Measurements from ENCODE around the gene SLC13A2. TPM values are rescaled to one million over a fixed set of nuclear protein-coding genes. Genes with fewer than 3 reads are reported as not detected.
A peak's percentile ranks its signal among the peaks of the same experiment; 100 is the strongest.
"Not testable (repeated sequence)": the region's sequence is repeated elsewhere in the genome, so short reads cannot be mapped to it uniquely, and the experiment has no call there.

SLC13A2 gene
- not detected for polyA plus RNA-seq (2013, experiment 1 of 2)
- not detected for polyA plus RNA-seq (2013, experiment 2 of 2)

DNA sequence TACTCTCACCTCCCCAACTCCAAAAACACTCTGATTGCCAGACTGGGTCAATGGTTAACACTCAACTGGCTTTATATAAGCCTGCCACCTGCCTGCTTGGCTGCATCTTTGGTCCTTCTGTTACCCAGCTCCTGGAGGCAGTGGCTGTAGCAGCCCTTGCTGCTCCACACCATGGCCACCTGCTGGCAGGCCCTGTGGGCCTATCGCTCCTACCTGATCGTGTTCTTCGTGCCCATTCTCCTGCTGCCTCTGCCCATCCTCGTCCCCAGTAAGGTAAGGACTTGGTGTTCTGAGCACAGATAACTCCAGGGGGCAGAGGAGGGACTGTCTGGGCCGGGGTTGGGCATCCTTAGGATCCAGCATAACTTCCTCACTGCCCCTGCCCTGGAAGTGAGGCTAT lies at the start of gene SLC13A2:
SLC13A2 (plus strand) TSS at position 103 of the 400 bp plus-strand sequence; CDS start at position 172, 69 bp downstream.
- Histone ChIP-seq H3K56ac (ENCODE audit: low read length) (no peak within 1 kb of the TSS), H4K5ac (ENCODE audit: low read length) (no peak within 1 kb of the TSS), H2BK5ac (ENCODE audit: low read length) (no peak within 1 kb of the TSS), H3K23ac (ENCODE audit: low read length) (no peak within 1 kb of the TSS), H4K8ac (ENCODE audit: low read depth, low read length) (no peak within 1 kb of the TSS), H3K18ac (ENCODE audit: low read length) (no peak within 1 kb of the TSS), H3K27ac (ENCODE audit: low read depth, low read length) (no peak within 1 kb of the TSS), H3K27me3 (ENCODE audit: insufficient read depth, low read length, poor library complexity) (no peaks in the 10 kb centered on the region), H3K9ac (ENCODE audit: low read length) (no peak within 1 kb of the TSS), H3K4ac (ENCODE audit: low read depth, low read length) (no peak within 1 kb of the TSS), H3K79me1 (ENCODE audit: low read length) (no peaks in the 10 kb centered on the region), H2AK5ac (ENCODE audit: low read length) (no peak within 1 kb of the TSS), H3K4me1 (ENCODE audit: control insufficient read depth, low read depth, low read length) (no peaks in the 10 kb centered on the region), H3K4me2 (ENCODE audit: low read length) (no peak within 1 kb of the TSS), H3K4me3 (ENCODE audit: low read length) (no peak within 1 kb of the TSS), H2BK15ac (replicated peaks; ENCODE audit: low read depth) (no peak within 1 kb of the TSS), H3K36me3 (ENCODE audit: control insufficient read depth, insufficient read depth, low read length) (no peaks in the 10 kb centered on the region), H3K79me2 (ENCODE audit: control insufficient read depth, insufficient read depth, low read length) (no peaks in the 10 kb centered on the region), H2BK120ac (ENCODE audit: low read depth, low read length) (no peak within 1 kb of the TSS)
- DNase-seq = no peak
- no CpG with 5 or more reads among the region's 5 CpGs for WGBS (ENCODE audit: extremely low coverage, insufficient coverage, low lambda C conversion rate)

GRCh38 chr17:28425206-28425605 lies 48.2 kb upstream of the SLC13A2 start:
- H3K27me3 ChIP-seq (ENCODE audit: insufficient read depth, low read length, poor library complexity) = no peaks in the 10 kb centered on the region
- no peak overlapping the region for H3K27ac ChIP-seq (ENCODE audit: low read depth, low read length)
- H2BK5ac ChIP-seq (ENCODE audit: low read length) = no peak overlapping the region
- no peak overlapping the region for H2BK15ac ChIP-seq (replicated peaks; ENCODE audit: low read depth)
- no peak overlapping the region for H4K8ac ChIP-seq (ENCODE audit: low read depth, low read length)
- no peak overlapping the region for H3K23ac ChIP-seq (ENCODE audit: low read length)
- no peak for DNase-seq
- no peak overlapping the region for H3K56ac ChIP-seq (ENCODE audit: low read length)
- H2BK120ac ChIP-seq (ENCODE audit: low read depth, low read length) = no peak overlapping the region
- H3K9ac ChIP-seq (ENCODE audit: low read length) = no peak overlapping the region
- H2AK5ac ChIP-seq (ENCODE audit: low read length) = no peak overlapping the region
- no peaks in the 10 kb centered on the region for H3K79me2 ChIP-seq (ENCODE audit: control insufficient read depth, insufficient read depth, low read length)
- no peaks in the 10 kb centered on the region for H3K4me1 ChIP-seq (ENCODE audit: control insufficient read depth, low read depth, low read length)
- no peaks in the 10 kb centered on the region for H3K79me1 ChIP-seq (ENCODE audit: low read length)
- H3K4me3 ChIP-seq (ENCODE audit: low read length) = no peak overlapping the region
- H3K36me3 ChIP-seq (ENCODE audit: control insufficient read depth, insufficient read depth, low read length) = no peaks in the 10 kb centered on the region
- H3K18ac ChIP-seq (ENCODE audit: low read length) = no peak overlapping the region
- WGBS (ENCODE audit: extremely low coverage, insufficient coverage, low lambda C conversion rate) = no CpG with 5 or more reads among the region's 13 CpGs
- H3K4ac ChIP-seq (ENCODE audit: low read depth, low read length) = no peak overlapping the region
- H3K4me2 ChIP-seq (ENCODE audit: low read length) = no peak overlapping the region
- H4K5ac ChIP-seq (ENCODE audit: low read length) = no peak overlapping the region

GRCh38 chr17:28426081-28426519 lies 47.3 kb upstream of the SLC13A2 start:
- no CpG with 5 or more reads among the region's 9 CpGs for WGBS (ENCODE audit: extremely low coverage, insufficient coverage, low lambda C conversion rate)
- no peak overlapping the region for H3K9ac ChIP-seq (ENCODE audit: low read length)
- H3K79me2 ChIP-seq (ENCODE audit: control insufficient read depth, insufficient read depth, low read length) = no peaks in the 10 kb centered on the region
- no peak overlapping the region for H3K18ac ChIP-seq (ENCODE audit: low read length)
- DNase-seq = peak; percentile 64
- no peaks in the 10 kb centered on the region for H3K4me1 ChIP-seq (ENCODE audit: control insufficient read depth, low read depth, low read length)
- no peaks in the 10 kb centered on the region for H3K79me1 ChIP-seq (ENCODE audit: low read length)
- no peak overlapping the region for H2BK120ac ChIP-seq (ENCODE audit: low read depth, low read length)
- no peak overlapping the region for H3K4me3 ChIP-seq (ENCODE audit: low read length)
- no peak overlapping the region for H3K4ac ChIP-seq (ENCODE audit: low read depth, low read length)
- no peaks in the 10 kb centered on the region for H3K27me3 ChIP-seq (ENCODE audit: insufficient read depth, low read length, poor library complexity)
- H4K5ac ChIP-seq (ENCODE audit: low read length) = no peak overlapping the region
- no peak overlapping the region for H2BK15ac ChIP-seq (replicated peaks; ENCODE audit: low read depth)
- no peak overlapping the region for H4K8ac ChIP-seq (ENCODE audit: low read depth, low read length)
- H3K36me3 ChIP-seq (ENCODE audit: control insufficient read depth, insufficient read depth, low read length) = no peaks in the 10 kb centered on the region
- H2BK5ac ChIP-seq (ENCODE audit: low read length) = no peak overlapping the region
- H3K4me2 ChIP-seq (ENCODE audit: low read length) = no peak overlapping the region
- no peak overlapping the region for H3K56ac ChIP-seq (ENCODE audit: low read length)
- no peak overlapping the region for H2AK5ac ChIP-seq (ENCODE audit: low read length)
- no peak overlapping the region for H3K23ac ChIP-seq (ENCODE audit: low read length)
- no peak overlapping the region for H3K27ac ChIP-seq (ENCODE audit: low read depth, low read length)

GRCh38 chr17:28427371-28427770 lies 46.1 kb upstream of the SLC13A2 start:
- H4K8ac ChIP-seq (ENCODE audit: low read depth, low read length) = no peak overlapping the region
- H3K27me3 ChIP-seq (ENCODE audit: insufficient read depth, low read length, poor library complexity) = no peaks in the 10 kb centered on the region
- H3K9ac ChIP-seq (ENCODE audit: low read length) = no peak overlapping the region
- no peak overlapping the region for H3K18ac ChIP-seq (ENCODE audit: low read length)
- no peak overlapping the region for H2BK15ac ChIP-seq (replicated peaks; ENCODE audit: low read depth)
- no peak overlapping the region for H4K5ac ChIP-seq (ENCODE audit: low read length)
- no peaks in the 10 kb centered on the region for H3K79me2 ChIP-seq (ENCODE audit: control insufficient read depth, insufficient read depth, low read length)
- H2BK5ac ChIP-seq (ENCODE audit: low read length) = no peak overlapping the region
- DNase-seq = no peak
- H3K79me1 ChIP-seq (ENCODE audit: low read length) = no peaks in the 10 kb centered on the region
- H3K56ac ChIP-seq (ENCODE audit: low read length) = no peak overlapping the region
- no peaks in the 10 kb centered on the region for H3K4me1 ChIP-seq (ENCODE audit: control insufficient read depth, low read depth, low read length)
- no peak overlapping the region for H3K4me2 ChIP-seq (ENCODE audit: low read length)
- no peak overlapping the region for H2BK120ac ChIP-seq (ENCODE audit: low read depth, low read length)
- no peak overlapping the region for H3K4ac ChIP-seq (ENCODE audit: low read depth, low read length)
- no peak overlapping the region for H3K23ac ChIP-seq (ENCODE audit: low read length)
- H3K4me3 ChIP-seq (ENCODE audit: low read length) = no peak overlapping the region
- no peak overlapping the region for H3K27ac ChIP-seq (ENCODE audit: low read depth, low read length)
- H3K36me3 ChIP-seq (ENCODE audit: control insufficient read depth, insufficient read depth, low read length) = no peaks in the 10 kb centered on the region
- H2AK5ac ChIP-seq (ENCODE audit: low read length) = no peak overlapping the region
- WGBS (ENCODE audit: extremely low coverage, insufficient coverage, low lambda C conversion rate) = no CpG with 5 or more reads among the region's 5 CpGs

DNA sequence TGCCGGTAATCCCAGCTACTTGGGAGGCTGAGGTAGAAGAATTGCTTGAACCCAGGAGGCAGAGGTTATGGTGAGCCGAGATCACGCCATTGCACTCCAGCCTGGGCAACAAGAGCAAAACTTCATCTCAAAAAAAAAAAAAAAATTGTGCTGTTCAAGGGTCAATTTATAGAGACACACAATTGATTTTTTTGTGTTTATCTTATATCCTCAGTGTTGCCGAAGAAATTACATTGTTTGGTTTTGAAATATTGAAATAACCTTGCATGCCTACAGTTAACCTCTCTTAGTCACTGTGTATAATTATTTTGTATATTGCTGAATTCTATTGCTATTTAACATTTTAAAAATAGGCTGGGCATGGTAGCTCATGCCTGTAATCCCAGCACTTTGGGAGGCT lies 45.5 kb upstream of the SLC13A2 start:
- H3K23ac ChIP-seq (ENCODE audit: low read length); H4K8ac ChIP-seq (ENCODE audit: low read depth, low read length); H4K5ac ChIP-seq (ENCODE audit: low read length); H3K4ac ChIP-seq (ENCODE audit: low read depth, low read length); H3K27me3 ChIP-seq (ENCODE audit: insufficient read depth, low read length, poor library complexity); H2BK5ac ChIP-seq (ENCODE audit: low read length); H3K4me3 ChIP-seq (ENCODE audit: low read length); DNase-seq; H3K18ac ChIP-seq (ENCODE audit: low read length); H3K79me2 ChIP-seq (ENCODE audit: control insufficient read depth, insufficient read depth, low read length); H3K56ac ChIP-seq (ENCODE audit: low read length); H2BK15ac ChIP-seq (replicated peaks; ENCODE audit: low read depth); H2AK5ac ChIP-seq (ENCODE audit: low read length); H3K36me3 ChIP-seq (ENCODE audit: control insufficient read depth, insufficient read depth, low read length); H3K27ac ChIP-seq (ENCODE audit: low read depth, low read length); H3K9ac ChIP-seq (ENCODE audit: low read length); H3K4me2 ChIP-seq (ENCODE audit: low read length); H3K79me1 ChIP-seq (ENCODE audit: low read length); H2BK120ac ChIP-seq (ENCODE audit: low read depth, low read length); H3K4me1 ChIP-seq (ENCODE audit: control insufficient read depth, low read depth, low read length): not testable (repeated sequence)
- no CpG with 5 or more reads among the region's 4 CpGs for WGBS (ENCODE audit: extremely low coverage, insufficient coverage, low lambda C conversion rate)

- Histone ChIP-seq H3K36me3 (ENCODE audit: control insufficient read depth, insufficient read depth, low read length) (no peaks in the 10 kb centered on the region), H4K5ac (ENCODE audit: low read length) (no peak overlapping the region), H2BK120ac (ENCODE audit: low read depth, low read length) (no peak overlapping the region), H3K9ac (ENCODE audit: low read length) (no peak overlapping the region), H3K23ac (ENCODE audit: low read length) (no peak overlapping the region), H3K27me3 (ENCODE audit: insufficient read depth, low read length, poor library complexity) (no peaks in the 10 kb centered on the region), H4K8ac (ENCODE audit: low read depth, low read length) (no peak overlapping the region), H3K4me2 (ENCODE audit: low read length) (no peak overlapping the region), H3K27ac (ENCODE audit: low read depth, low read length) (no peak overlapping the region), H2BK5ac (ENCODE audit: low read length) (no peak overlapping the region), H3K4me3 (ENCODE audit: low read length) (no peak overlapping the region), H3K18ac (ENCODE audit: low read length) (no peak overlapping the region), H2BK15ac (replicated peaks; ENCODE audit: low read depth) (no peak overlapping the region), H3K4ac (ENCODE audit: low read depth, low read length) (no peak overlapping the region), H3K79me1 (ENCODE audit: low read length) (no peaks in the 10 kb centered on the region), H3K79me2 (ENCODE audit: control insufficient read depth, insufficient read depth, low read length) (no peaks in the 10 kb centered on the region), H3K56ac (ENCODE audit: low read length) (no peak overlapping the region), H2AK5ac (ENCODE audit: low read length) (no peak overlapping the region), H3K4me1 (ENCODE audit: control insufficient read depth, low read depth, low read length) (no peaks in the 10 kb centered on the region)
- no peak for DNase-seq
- WGBS (ENCODE audit: extremely low coverage, insufficient coverage, low lambda C conversion rate) = no CpG with 5 or more reads among the region's 1 CpG
Measured at GRCh38 chr17:28433721-28434120, 39.7 kb upstream of the SLC13A2 start.

Data from mesendoderm (in vitro differentiated cells).